ENCODE data around the gene PDLIM3. TPM values are rescaled to one million over a fixed set of nuclear protein-coding genes. Genes with fewer than 3 reads are reported as not detected.

Gene PDLIM3
- total RNA-seq, 4 donors from 2014 or later, result 131 to 771 (median 450) TPM

DNA sequence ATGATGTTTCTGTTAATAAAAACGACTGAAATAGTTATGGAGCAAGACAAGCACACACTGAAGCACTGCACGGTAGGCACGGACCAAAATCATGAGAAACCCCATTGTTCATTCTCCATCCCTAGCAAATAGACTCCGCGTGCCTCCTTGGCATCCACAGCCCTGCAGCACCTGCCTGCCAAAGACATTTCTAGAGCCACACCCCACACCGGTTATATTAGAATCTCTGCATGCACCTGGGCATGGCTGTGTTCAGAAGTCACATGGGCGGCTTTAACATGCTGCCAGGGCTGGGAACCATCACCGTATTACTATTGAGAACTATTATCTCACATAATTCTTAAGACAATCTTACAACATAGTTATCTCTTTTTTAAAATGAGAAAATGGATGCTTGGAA is 5.9 kb downstream of the PDLIM3 start:
- no peaks in the 10 kb centered on the region for H3K36me3 ChIP-seq
- no peak overlapping the region for H3K4me3 ChIP-seq
- H3K4me1 ChIP-seq, result no peaks in the 10 kb centered on the region
- no peak for TF ChIP-seq POLR2A (IDR thresholded peaks at IDR 0.05)
- TF ChIP-seq, protein P1, sequence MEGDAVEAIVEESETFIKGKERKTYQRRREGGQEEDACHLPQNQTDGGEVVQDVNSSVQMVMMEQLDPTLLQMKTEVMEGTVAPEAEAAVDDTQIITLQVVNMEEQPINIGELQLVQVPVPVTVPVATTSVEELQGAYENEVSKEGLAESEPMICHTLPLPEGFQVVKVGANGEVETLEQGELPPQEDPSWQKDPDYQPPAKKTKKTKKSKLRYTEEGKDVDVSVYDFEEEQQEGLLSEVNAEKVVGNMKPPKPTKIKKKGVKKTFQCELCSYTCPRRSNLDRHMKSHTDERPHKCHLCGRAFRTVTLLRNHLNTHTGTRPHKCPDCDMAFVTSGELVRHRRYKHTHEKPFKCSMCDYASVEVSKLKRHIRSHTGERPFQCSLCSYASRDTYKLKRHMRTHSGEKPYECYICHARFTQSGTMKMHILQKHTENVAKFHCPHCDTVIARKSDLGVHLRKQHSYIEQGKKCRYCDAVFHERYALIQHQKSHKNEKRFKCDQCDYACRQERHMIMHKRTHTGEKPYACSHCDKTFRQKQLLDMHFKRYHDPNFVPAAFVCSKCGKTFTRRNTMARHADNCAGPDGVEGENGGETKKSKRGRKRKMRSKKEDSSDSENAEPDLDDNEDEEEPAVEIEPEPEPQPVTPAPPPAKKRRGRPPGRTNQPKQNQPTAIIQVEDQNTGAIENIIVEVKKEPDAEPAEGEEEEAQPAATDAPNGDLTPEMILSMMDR (IDR thresholded peaks at IDR 0.05), result no peak
- no peak for DNase-seq
- H3K9me3 ChIP-seq, result no peaks in the 10 kb centered on the region
- H3K27ac ChIP-seq, result peak overlapping the region in 1 of 2 donors; percentile 35
- no peaks in the 10 kb centered on the region for H3K27me3 ChIP-seq
- intact Hi-C loops (cut with DNase I; ENCODE audit: low total_unique reads), result no loop called here

DNA sequence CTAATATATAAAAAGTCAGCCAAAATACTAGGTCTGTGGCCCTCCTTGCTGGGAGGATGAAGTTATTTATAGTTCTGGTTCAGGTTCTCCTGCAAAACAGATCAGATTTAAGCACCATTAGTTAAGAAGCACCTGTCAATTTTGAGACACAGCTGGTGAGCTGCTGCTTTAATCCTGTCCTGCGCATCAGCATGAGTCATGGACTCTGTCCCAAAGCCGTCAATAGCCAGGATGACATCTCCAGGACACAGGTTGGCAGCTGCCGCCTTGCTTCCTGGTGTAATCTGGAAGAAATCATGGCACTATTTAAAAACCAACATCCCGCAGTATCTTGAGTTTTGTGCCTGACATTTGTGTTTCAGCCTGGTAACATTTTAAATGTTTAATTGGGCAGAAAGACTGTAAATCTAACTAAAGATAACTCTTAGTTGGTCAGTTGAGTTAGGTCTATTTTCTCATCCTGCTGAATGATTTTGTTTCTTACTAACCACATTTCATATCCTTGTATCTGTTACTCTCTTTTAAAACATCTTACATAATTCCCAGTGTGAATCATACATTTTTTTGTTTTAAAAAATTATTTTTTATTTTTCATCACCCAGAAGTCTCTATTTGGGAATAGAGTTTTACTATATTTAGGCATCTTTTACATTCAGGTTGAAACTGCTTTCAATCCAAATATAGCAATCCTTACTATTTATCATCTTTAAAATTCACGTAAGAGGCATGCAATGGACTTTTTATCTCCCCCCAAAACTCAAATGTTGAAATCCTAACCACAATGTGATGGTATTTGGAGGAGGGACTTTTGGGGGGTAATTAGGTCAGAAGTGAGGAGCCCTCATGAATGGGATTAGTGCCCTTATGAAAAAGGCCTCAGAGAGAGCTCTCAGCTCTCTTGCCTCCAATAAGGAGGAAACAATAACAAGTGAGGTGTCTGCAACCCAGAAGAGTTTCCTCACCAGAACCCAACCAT is 10.1 kb downstream of the PDLIM3 start:
- H3K9me3 ChIP-seq, result no peaks in the 10 kb centered on the region
- H3K4me3 ChIP-seq, result no peak overlapping the region
- no peaks in the 10 kb centered on the region for H3K36me3 ChIP-seq
- H3K4me1 ChIP-seq, result no peaks in the 10 kb centered on the region
- H3K27me3 ChIP-seq, result no peaks in the 10 kb centered on the region
- H3K27ac ChIP-seq, result peak overlapping the region; percentile 30 to 58
- TF ChIP-seq, protein P1 (IDR thresholded peaks at IDR 0.05), result no peak
- no peak for TF ChIP-seq POLR2A (IDR thresholded peaks at IDR 0.05)
- intact Hi-C loops (cut with DNase I; ENCODE audit: low total_unique reads), result no loop called here
- no peak for DNase-seq

DNA sequence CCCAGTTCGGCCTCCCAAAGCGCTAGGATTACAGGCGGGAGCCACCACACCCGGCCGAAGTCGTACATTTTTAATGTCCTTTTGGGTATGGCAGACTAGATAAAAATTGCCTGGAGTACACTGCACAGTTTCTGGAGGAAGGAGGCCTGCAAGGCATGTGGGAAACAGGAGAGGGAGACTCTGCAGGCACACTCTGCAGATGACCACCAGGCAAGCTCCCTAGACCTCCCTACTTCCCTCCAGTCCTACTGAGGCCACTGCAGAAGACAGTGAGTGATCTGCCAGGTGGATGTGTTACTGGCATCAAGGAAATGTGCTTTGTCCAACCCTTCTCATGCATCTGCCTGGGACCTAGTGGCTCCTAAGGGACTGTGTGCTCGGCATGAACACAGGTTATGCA is 11.4 kb downstream of the PDLIM3 start:
- Histone ChIP-seq H3K27me3 (no peaks in the 10 kb centered on the region), H3K9me3 (no peaks in the 10 kb centered on the region), H3K4me1 (no peaks in the 10 kb centered on the region), H3K4me3 (no peak overlapping the region), H3K36me3 (no peaks in the 10 kb centered on the region), H3K27ac (no peak overlapping the region)
- no peak for TF ChIP-seq POLR2A (IDR thresholded peaks at IDR 0.05)
- TF ChIP-seq, protein P1 (IDR thresholded peaks at IDR 0.05), result no peak
- intact Hi-C loops (cut with DNase I; ENCODE audit: low total_unique reads), result no loop called here
- no peak for DNase-seq

DNA sequence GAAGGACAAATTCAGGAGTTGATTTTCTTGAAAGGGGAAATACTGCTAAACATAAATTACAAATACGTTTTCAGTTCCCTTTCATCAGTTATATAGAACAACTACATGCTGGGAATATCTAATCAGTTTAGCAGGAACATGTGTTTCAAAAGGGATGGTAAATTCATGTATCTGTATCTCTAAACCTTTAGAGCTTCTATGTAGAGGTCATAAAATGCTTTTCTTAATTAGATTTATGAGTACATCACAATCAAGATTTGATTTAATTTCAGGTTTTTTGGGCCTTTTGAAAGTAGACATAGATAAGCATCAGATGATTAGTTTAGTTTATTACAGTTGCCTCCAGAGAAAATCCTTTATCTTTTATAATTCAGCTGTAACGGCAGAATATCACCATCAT is 12.9 kb downstream of the PDLIM3 start:
- intact Hi-C loops (cut with DNase I; ENCODE audit: low total_unique reads), result no loop called here
- H3K4me1 ChIP-seq, result no peaks in the 10 kb centered on the region

DNA sequence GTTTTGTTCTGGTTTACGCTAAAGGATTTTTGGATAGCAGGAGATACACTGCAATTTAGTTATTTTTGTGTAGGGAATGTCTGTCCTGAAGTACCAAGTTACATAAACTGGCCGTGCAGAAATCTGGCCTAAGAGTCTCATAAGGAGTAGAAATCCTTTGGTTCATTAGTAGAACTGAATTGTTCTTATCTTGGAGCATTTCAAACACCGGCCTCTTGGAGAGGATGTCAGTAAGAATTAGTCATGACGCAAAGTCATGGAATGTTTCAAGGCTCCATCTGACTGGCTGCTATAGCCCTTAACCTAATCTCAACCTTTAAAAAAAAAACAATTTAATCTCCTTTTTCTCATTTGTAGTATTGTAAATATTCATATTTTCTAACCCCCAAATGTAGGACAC is 15.2 kb downstream of the PDLIM3 start:
- Histone ChIP-seq H3K27ac (no peak overlapping the region), H3K9me3 (no peaks in the 10 kb centered on the region), H3K36me3 (no peaks in the 10 kb centered on the region), H3K4me3 (no peak overlapping the region), H3K27me3 (no peaks in the 10 kb centered on the region), H3K4me1 (no peaks in the 10 kb centered on the region)
- intact Hi-C loops (cut with DNase I; ENCODE audit: low total_unique reads), result no loop called here
- no peak for TF ChIP-seq POLR2A (IDR thresholded peaks at IDR 0.05)
- TF ChIP-seq, protein P1 (IDR thresholded peaks at IDR 0.05), result no peak
- DNase-seq, result no peak

More for the DNA sequence above, 12.9 kb downstream of the PDLIM3 start:
- Histone ChIP-seq H3K4me3 (no peak overlapping the region), H3K27me3 (no peaks in the 10 kb centered on the region), H3K9me3 (no peaks in the 10 kb centered on the region), H3K36me3 (no peaks in the 10 kb centered on the region), H3K27ac (no peak overlapping the region)
- TF ChIP-seq, protein P1 (IDR thresholded peaks at IDR 0.05), result no peak
- no peak for TF ChIP-seq POLR2A (IDR thresholded peaks at IDR 0.05)
- no peak for DNase-seq

All from uterus (tissue), 4 donors.